Endothelial cell of umbilical vein (primary cell): ENCODE data around the gene PEAR1. TPM values are rescaled to one million over a fixed set of nuclear protein-coding genes. Genes with fewer than 3 reads are reported as not detected.

Experiments used
- BruUV-seq: library from RNA; stranded (reverse); fragments of 400-500 nt; replicated peaks from 2 replicates; lab custom pipeline; 2021; lab: Mats Ljungman, UMichigan
- CTCF ChIA-PET: fragments of 300-600, 350-600 bp; sonication (Branson Sonifier 250); formaldehyde crosslinking; loops from one replicate; lab custom pipeline; 2021; ENCODE audit warnings: antibody characterized with exemption, inconsistent platforms; lab: Charles Lee
- POLR2A ChIA-PET: fragments of 300-600, 350-600 bp; sonication (Branson Sonifier 250); formaldehyde crosslinking; loops from one replicate; lab custom pipeline; 2021; ENCODE audit warnings: antibody characterized with exemption, inconsistent platforms; lab: Charles Lee
- DNase-seq: peaks from one replicate; pipeline ENCODE4 v3.0.0-alpha.2; 2011; ENCODE audit warnings: low read depth, low spot score
- FAIRE-seq: peaks from 2 replicates; lab custom pipeline; 2011; peaks lifted over from hg19 to GRCh38; lab: Jason Lieb, UNC
- H2AFZ ChIP-seq: 2 replicates; pipeline ENCODE4 v1.6.0; 2012; ENCODE audit warnings: low read depth, low read length, control low read depth, inconsistent platforms
- H3K27ac ChIP-seq: 2 replicates; pipeline ENCODE4 v1.5.1; 2011; ENCODE audit warnings: low read depth, mild to moderate bottlenecking, control low read depth, low read length, moderate library complexity; ENCODE audit not compliant: insufficient read depth
- H3K27me3 ChIP-seq, 2 experiments: 2 replicates each; pipeline versions ENCODE4 v1.6.0 to v1.6.1; 2011; ENCODE audit warnings: low read length in 2 of 2, mixed read lengths in 1 of 2; ENCODE audit not compliant: control insufficient read depth in 2 of 2, insufficient read depth in 2 of 2
- H3K36me3 ChIP-seq, 2 experiments: 2 replicates in 1 of 2; 3 replicates in 1 of 2; pipeline ENCODE4 v1.5.1; 2011; ENCODE audit warnings: low read length in 2 of 2, mild to moderate bottlenecking in 1 of 2, moderate library complexity in 1 of 2; ENCODE audit not compliant: control insufficient read depth in 2 of 2, insufficient read depth in 2 of 2; ENCODE audit errors: extremely low read depth in 1 of 2
- H3K4me1 ChIP-seq: 3 replicates; pipeline ENCODE4 v1.5.1; 2011; ENCODE audit warnings: mild to moderate bottlenecking, low read length; ENCODE audit not compliant: control insufficient read depth, insufficient read depth; ENCODE audit errors: extremely low read depth
- H3K4me2 ChIP-seq: 2 replicates; pipeline ENCODE4 v1.6.1; 2011; ENCODE audit warnings: low read length, control low read depth, mixed read lengths; ENCODE audit not compliant: insufficient read depth
- H3K4me3 ChIP-seq, 3 experiments: fragments of 200-600 bp in 1 of 3; sonication (generic), shearing (Covaris generic) in 1 of 3; replicated peaks in 1 of 3; 2 replicates each; pipeline ENCODE4 v1.5.1; 2011 to 2016; ENCODE audit warnings: control low read depth in 3 of 3, low read length in 3 of 3, mild to moderate bottlenecking in 2 of 3, inconsistent platforms in 1 of 3, low read depth in 1 of 3, moderate library complexity in 1 of 3; ENCODE audit not compliant: insufficient read depth in 1 of 3
- H3K79me2 ChIP-seq: 2 replicates; pipeline ENCODE4 v1.6.0; 2012; ENCODE audit warnings: low read length, inconsistent platforms; ENCODE audit not compliant: control insufficient read depth, insufficient read depth
- H3K9ac ChIP-seq: replicated peaks from 2 replicates; pipeline ENCODE3; 2011; ENCODE audit warnings: low read length, control low read depth; ENCODE audit not compliant: insufficient read depth; ENCODE audit errors: extremely low read depth
- H3K9me1 ChIP-seq: replicated peaks from 3 replicates; pipeline ENCODE4 v1.6.0; 2011; ENCODE audit warnings: mild to moderate bottlenecking, low read length; ENCODE audit not compliant: control insufficient read depth, insufficient read depth; ENCODE audit errors: extremely low read depth
- H3K9me3 ChIP-seq: replicated peaks from 2 replicates; pipeline ENCODE4 v1.5.1; 2012; ENCODE audit warnings: low read length, inconsistent platforms; ENCODE audit not compliant: control insufficient read depth, insufficient read depth
- H4K20me1 ChIP-seq: replicated peaks from 2 replicates; pipeline ENCODE3; 2011; ENCODE audit warnings: mild to moderate bottlenecking, low read length; ENCODE audit not compliant: control insufficient read depth, insufficient read depth; ENCODE audit errors: extremely low read depth
- CTCF ChIP-seq, 2 donors: IDR thresholded peaks; 1 replicate in 1 of 2; 2 replicates in 1 of 2; pipeline ENCODE4 v1.5.1; 2011; ENCODE audit warnings: low read length in 2 of 2, mild to moderate bottlenecking in 2 of 2, moderate library complexity in 2 of 2, control low read depth in 1 of 2, inconsistent platforms in 1 of 2, low read depth in 1 of 2; ENCODE audit not compliant: insufficient read depth in 1 of 2; ENCODE audit errors: extremely low read depth in 1 of 2
- EZH2 ChIP-seq: IDR thresholded peaks from 2 replicates; pipeline ENCODE4 v1.6.1; 2012; ENCODE audit warnings: borderline replicate concordance, low read depth, mild to moderate bottlenecking, moderate library complexity, low read length, inconsistent platforms; ENCODE audit not compliant: severe bottlenecking
- FOS ChIP-seq: IDR thresholded peaks from 2 replicates; pipeline ENCODE4 v1.6.1; 2011; ENCODE audit warnings: mild to moderate bottlenecking, low read length, moderate library complexity, borderline replicate concordance; ENCODE audit not compliant: insufficient read depth
- GATA2 ChIP-seq: IDR thresholded peaks from 2 replicates; pipeline ENCODE4 v1.7.0; 2011; ENCODE audit warnings: low read depth, mild to moderate bottlenecking, moderate library complexity, mixed read lengths, low read length; ENCODE audit not compliant: insufficient read length, insufficient read depth
- JUN ChIP-seq: IDR thresholded peaks from 2 replicates; pipeline ENCODE4 v1.6.1; 2011; ENCODE audit warnings: borderline replicate concordance, low read depth; ENCODE audit not compliant: insufficient read length, insufficient read depth
- MAX ChIP-seq: IDR thresholded peaks from 2 replicates; pipeline ENCODE4 v1.6.1; 2011; ENCODE audit not compliant: insufficient read depth, insufficient read length
- MYC ChIP-seq: IDR thresholded peaks from one replicate; pipeline ENCODE4 v1.6.1; 2011; ENCODE audit warnings: mild to moderate bottlenecking, low read depth, low read length
- POLR2A ChIP-seq: IDR thresholded peaks from 2 replicates; pipeline ENCODE4 v1.6.1; 2012; ENCODE audit warnings: low read depth, mild to moderate bottlenecking, control low read depth, low read length
- POLR2AphosphoS5 ChIP-seq: IDR thresholded peaks from 2 replicates; pipeline ENCODE4 v1.6.1; 2012; ENCODE audit warnings: low read depth, mild to moderate bottlenecking, control low read depth, low read length, moderate library complexity; ENCODE audit not compliant: insufficient read depth
- dilution Hi-C: fragments of 300-500 bp; cut with MboI; formaldehyde crosslinking; loops from one replicate; pipeline ENCODE4 v1.15.0; 2019; ENCODE audit warnings: low sequenced_read_pairs; ENCODE audit not compliant: extremely low pct_ligation_motif_present
- intact Hi-C: fragments of 100-400 bp; cut with micrococcal nuclease; formaldehyde crosslinking; loops from one replicate; pipeline ENCODE4 v1.10.0; 2022
- polyA plus RNA-seq, 4 experiments: library from polyadenylated mRNA; depleted of rRNA in 3 of 4; stranded (reverse) in 3 of 4; unstranded in 1 of 4; fragments of >200 nt; gene quantifications; 2 replicates each; pipeline versions ENCODE4 v1.2.1 to v1.2.3, GENCODE V29; 2011 to 2012; ENCODE audit warnings: missing spikeins in 1 of 4
- total RNA-seq: library from RNA; stranded (reverse); gene quantifications from 2 replicates; pipeline ENCODE4 v1.2.3, GENCODE V29; 2021

The PEAR1 gene
- total and polyA plus RNA-seq, 2 donors (not counting 3 experiments of a cell fraction or from before 2014, with no cell fraction given), result 90.7 to 106 TPM

- Histone ChIP-seq H3K27me3 (peaks cover 26 to 35% of the 10 kb centered on the region in 2 experiments), H3K4me3 (no peak overlapping the region), H3K79me2 (no peaks in the 10 kb centered on the region), H3K9me3 (no peaks in the 10 kb centered on the region), H3K4me2 (no peak overlapping the region), H3K27ac (no peak overlapping the region), H3K9me1 (no peaks in the 10 kb centered on the region), H3K9ac (no peak overlapping the region), H3K36me3 (no peaks in the 10 kb centered on the region), H2AFZ (no peak overlapping the region), H4K20me1 (no peaks in the 10 kb centered on the region), H3K4me1 (peaks cover 2% of the 10 kb centered on the region)
- intact Hi-C loops (loop anchor here (2.0 to 5.0 kb wide), 3 partner anchors 65 to 298 kb away; partner anchors contain the start of gene NTRK1), dilution Hi-C loops (no loop called here)
- POLR2A ChIA-PET, result no interaction called here
- no TSS peak for BruUV-seq
- FAIRE-seq, result no peak
- DNase-seq, result no peak
- no peak for TF ChIP-seq EZH2
- no peak for TF ChIP-seq MYC
- no peak for TF ChIP-seq CTCF (IDR thresholded peaks at IDR 0.05; ENCODE audit: extremely low read depth in 1 of 2, insufficient read depth in 1 of 2, low read depth in 1 of 2, low read length in 2 of 2)
- TF ChIP-seq GATA2, result no peak
- no peak for TF ChIP-seq POLR2AphosphoS5
- no peak for TF ChIP-seq POLR2A
- TF ChIP-seq FOS, result no peak
- no peak for TF ChIP-seq MAX
- no peak for TF ChIP-seq JUN
- CTCF ChIA-PET, result interaction anchor here (1.4 to 11.2 kb wide), 6 partner anchors 33 to 198 kb away, joined by 3 to 312 read pairs (median 51); partner anchors contain the start of genes INSRR, ISG20L2, METTL25B and NTRK1
Observed at GRCh38 chr1:156925154-156926010, 31.9 kb downstream of the PEAR1 start.
